H1 (cell line): Measurements from ENCODE around the gene KLF6. TPM values are rescaled to one million over a fixed set of nuclear protein-coding genes. Genes with fewer than 3 reads are reported as not detected.

Experiments used
- CHD1 ChIP-seq: IDR thresholded peaks from 2 replicates; pipeline ENCODE4 v1.6.1; 2012; ENCODE audit warnings: low read depth, low read length, improper control_type of control experiment
- RAD21 ChIP-seq, 2 experiments: IDR thresholded peaks in 1 of 2; conservative IDR thresholded peaks in 1 of 2; 2 replicates each; pipeline ENCODE4 v1.6.1; 2011; ENCODE audit warnings: low read depth in 2 of 2, low read length in 2 of 2, improper control_type of control experiment in 1 of 2, inconsistent platforms in 1 of 2, mild to moderate bottlenecking in 1 of 2, moderate library complexity in 1 of 2
- RBBP5 ChIP-seq: IDR thresholded peaks from 2 replicates; pipeline ENCODE4 v1.7.1; 2012; ENCODE audit warnings: low read depth, mild to moderate bottlenecking, inconsistent platforms, low read length, moderate library complexity, borderline replicate concordance
- RFX5 ChIP-seq: IDR thresholded peaks from 2 replicates; pipeline ENCODE4 v1.6.1; 2011; ENCODE audit warnings: low read depth, low read length, improper control_type of control experiment, borderline replicate concordance
- SP4 ChIP-seq: IDR thresholded peaks from 2 replicates; pipeline ENCODE4 v1.6.1; 2012; ENCODE audit warnings: low read length, inconsistent platforms
- polyA plus RNA-seq, 7 experiments: library from polyadenylated mRNA; depleted of rRNA in 3 of 7; stranded (reverse) in 5 of 7; unstranded in 2 of 7; fragments of >200 nt in 5 of 7; fragments of 200-250 nt in 2 of 7; gene quantifications; 1 replicate in 5 of 7; 2 replicates in 1 of 7; 4 replicates in 1 of 7; pipeline versions ENCODE4 v1.2.1 to v1.2.3, GENCODE V29; 2011 to 2013; ENCODE audit warnings: missing spikeins in 2 of 7, mixed read lengths in 2 of 7
- total RNA-seq: library from RNA; stranded (reverse); fragmentation: NEBNext Ultra II Directional; extraction: Animal tissue kit (Norgen Biotek cat#: 25700); gene quantifications from 2 replicates; pipeline ENCODE4 v1.2.1, GENCODE V29; 2021

KLF6 gene
- total and polyA plus RNA-seq, 2 of the 8 experiments (the other 6 are each of a cell fraction or from before 2014, with no cell fraction given) = 5.7 to 19.5 TPM

DNA sequence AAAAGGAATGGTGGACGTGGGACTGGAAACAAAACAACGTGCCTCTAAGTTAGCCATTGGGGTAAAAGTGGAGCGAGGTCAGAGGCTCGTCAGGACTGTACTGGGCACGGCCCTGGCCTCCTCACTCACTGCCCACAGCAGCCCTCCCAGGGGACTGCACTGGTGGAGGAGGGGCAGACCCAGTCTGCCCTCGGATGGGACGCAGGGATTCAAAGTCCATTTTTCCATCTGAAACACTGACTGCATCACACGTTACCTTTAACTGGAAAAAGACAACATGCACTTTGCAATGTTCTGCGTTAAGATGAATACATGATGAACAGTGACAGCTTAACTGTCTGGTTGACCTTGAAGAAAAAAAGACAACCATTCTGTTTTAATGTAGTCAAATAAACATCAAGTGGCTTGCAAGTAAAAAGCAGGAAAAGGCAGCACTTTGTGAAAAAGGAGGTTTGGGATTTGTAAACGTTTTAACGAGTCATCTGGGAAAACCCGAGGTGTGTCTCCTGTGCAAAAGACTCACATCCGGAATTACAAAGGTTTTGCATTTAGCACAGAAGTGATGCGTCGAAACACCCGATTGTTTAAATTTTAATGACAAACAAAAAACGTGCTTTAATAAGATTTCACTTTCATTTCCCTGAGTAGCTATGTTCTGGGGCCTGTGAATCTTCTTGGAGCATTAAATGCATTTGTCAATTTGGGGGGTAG lies 18.8 kb downstream of the KLF6 start (continued):
- TF ChIP-seq RAD21 (IDR thresholded peaks at IDR 0.05 in 1 of 2, conservative IDR thresholded peaks at IDR 0.05 in 1 of 2; ENCODE audit: low read depth in 2 of 2, low read length in 2 of 2) (no peak), SP4 (no peak), RBBP5 (no peak), CHD1 (no peak), RFX5 (no peak)
